CD8-positive, alpha-beta memory T cell (primary cell): ENCODE data around the gene SF3B3. TPM values are rescaled to one million over a fixed set of nuclear protein-coding genes. Genes with fewer than 3 reads are reported as not detected.

Experiments
- CTCF ChIA-PET: fragments of 350-600 bp; sonication (Branson Sonifier 250); formaldehyde crosslinking; loops from one replicate; lab custom pipeline; 2021; ENCODE audit warnings: antibody characterized with exemption; lab: Charles Lee
- POLR2A ChIA-PET: fragments of 350-600 bp; sonication (Branson Sonifier 250); formaldehyde crosslinking; loops from one replicate; lab custom pipeline; 2021; ENCODE audit warnings: antibody characterized with exemption; lab: Charles Lee
- DNase-seq, 5 donors: peaks; one replicate each; pipeline versions ENCODE4 v3.0.0 to v3.0.0-alpha.2; 2020 to 2022; ENCODE audit warnings: mixed read lengths in 1 of 5
- H3K27ac ChIP-seq: one replicate; pipeline ENCODE4 v1.7.0; 2013; ENCODE audit warnings: low read depth, mild to moderate bottlenecking, low read length, moderate library complexity
- H3K27me3 ChIP-seq: 2 replicates; pipeline ENCODE4 v1.7.0; 2013; ENCODE audit warnings: low read length, mild to moderate bottlenecking; ENCODE audit not compliant: insufficient read depth, poor library complexity, severe bottlenecking
- H3K36me3 ChIP-seq: 2 replicates; pipeline ENCODE4 v1.7.0; 2013; ENCODE audit warnings: mild to moderate bottlenecking, low read length, moderate library complexity; ENCODE audit not compliant: insufficient read depth
- H3K4me1 ChIP-seq: 2 replicates; pipeline ENCODE4 v1.7.0; 2013; ENCODE audit warnings: mild to moderate bottlenecking, low read length, moderate library complexity; ENCODE audit not compliant: insufficient read depth
- H3K4me3 ChIP-seq: 2 replicates; pipeline ENCODE4 v1.7.0; 2013; ENCODE audit warnings: mild to moderate bottlenecking, low read length
- H3K9me3 ChIP-seq: 2 replicates; pipeline ENCODE4 v1.7.0; 2013; ENCODE audit warnings: mild to moderate bottlenecking, low read length
- H3K27ac Mint-ChIP-seq, 8 donors: one replicate each; pipeline ENCODE4 v1.8.0; 2020 to 2021; ENCODE audit warnings: mixed read lengths in 8 of 8, mild to moderate bottlenecking in 6 of 8, inconsistent platforms in 3 of 8, moderate library complexity in 3 of 8
- H3K27me3 Mint-ChIP-seq, 2 donors: one replicate each; pipeline ENCODE4 v1.8.0; 2020 to 2021; ENCODE audit warnings: mixed read lengths in 2 of 2, mild to moderate bottlenecking in 1 of 2, moderate library complexity in 1 of 2
- H3K36me3 Mint-ChIP-seq, 3 donors: one replicate each; pipeline ENCODE4 v1.8.0; 2020 to 2021; ENCODE audit warnings: mixed read lengths in 3 of 3, inconsistent platforms in 1 of 3, mild to moderate bottlenecking in 1 of 3
- H3K4me1 Mint-ChIP-seq, 3 donors: one replicate each; pipeline ENCODE4 v1.8.0; 2020 to 2021; ENCODE audit warnings: mixed read lengths in 3 of 3, inconsistent platforms in 1 of 3, mild to moderate bottlenecking in 1 of 3
- H3K4me3 Mint-ChIP-seq, 7 donors: one replicate each; pipeline ENCODE4 v1.8.0; 2020 to 2021; ENCODE audit warnings: mixed read lengths in 7 of 7, mild to moderate bottlenecking in 6 of 7, moderate library complexity in 4 of 7, inconsistent platforms in 2 of 7
- H3K9me3 Mint-ChIP-seq, 5 donors: one replicate each; pipeline ENCODE4 v1.8.0; 2020 to 2022; ENCODE audit warnings: mixed read lengths in 5 of 5, mild to moderate bottlenecking in 3 of 5, moderate library complexity in 2 of 5, inconsistent platforms in 1 of 5
- polyA plus RNA-seq: library from polyadenylated mRNA; unstranded; fragments of 300-500 nt; fragmentation: Illumina TruSeq; gene quantifications from one replicate; pipeline ENCODE4 v1.2.3, GENCODE V29; 2021
- total RNA-seq, 2 experiments: library from RNA; stranded (reverse); gene quantifications; one replicate each; pipeline ENCODE4 v1.2.3, GENCODE V29; 2021

The SF3B3 gene
- total RNA-seq: 100 to 1,000 TPM; 605 to 642 TPM
- polyA plus RNA-seq: 134 TPM

GRCh38 chr16:70523743-70524398 lies at the start of gene SF3B3:
SF3B3 (plus strand) TSS chr16:70523816; CDS start chr16:70526657, 2,841 bp downstream.
- H3K27me3 Mint-ChIP-seq: no peaks in the 10 kb centered on the region
- peak in 4 of 5 donors; percentile 60 to 86 (median 74) for DNase-seq
- Histone ChIP-seq H3K27me3 (no peaks in the 10 kb centered on the region), H3K4me1 (peaks cover 55% of the 10 kb centered on the region), H3K36me3 (peaks cover 25% of the 10 kb centered on the region), H3K9me3 (no peaks in the 10 kb centered on the region), H3K27ac (peak within 1 kb of the TSS; percentile 99), H3K4me3 (peak within 1 kb of the TSS; percentile 100)
- peak within 1 kb of the TSS; percentile 94 to 99 (median 98) for H3K27ac Mint-ChIP-seq
- peak within 1 kb of the TSS; percentile 93 to 100 (median 98) for H3K4me3 Mint-ChIP-seq
- H3K36me3 Mint-ChIP-seq: peaks cover 3 to 56% (median 8%) of the 10 kb centered on the region in 3 donors
- no peaks in the 10 kb centered on the region for H3K9me3 Mint-ChIP-seq
- H3K4me1 Mint-ChIP-seq: peaks cover 59 to 71% (median 69%) of the 10 kb centered on the region in 3 donors
- POLR2A ChIA-PET: interaction anchor here (1.3 to 3.3 kb wide), 2 partner anchors 143 to 177 kb away, joined by 5 to 27 read pairs; partner anchors contain the start of gene DDX19A
- CTCF ChIA-PET: interaction anchor here (1.2 to 1.5 kb wide), 3 partner anchors 10 to 70 kb away, joined by 3 to 5 read pairs (median 4); partner anchors contain the start of gene FCSK

GRCh38 chr16:70474320-70475053 lies 49.1 kb upstream of the SF3B3 start:
- H3K36me3 ChIP-seq: no peaks in the 10 kb centered on the region
- H3K27me3 Mint-ChIP-seq: no peaks in the 10 kb centered on the region
- ChIA-PET CTCF (no interaction called here), POLR2A (interaction anchor here (0.5 kb wide), 2 partner anchors 202 to 211 kb away, joined by 3 to 4 read pairs; no protein-coding TSS in a partner anchor)
- DNase-seq: no peak
- H3K27ac Mint-ChIP-seq: no peak overlapping the region
- peaks cover 0 to 8% (median 1%) of the 10 kb centered on the region in 3 donors for H3K4me1 Mint-ChIP-seq
- H3K27me3 ChIP-seq: no peaks in the 10 kb centered on the region
- H3K4me1 ChIP-seq: no peaks in the 10 kb centered on the region
- no peak overlapping the region for H3K4me3 Mint-ChIP-seq
- no peaks in the 10 kb centered on the region for H3K9me3 Mint-ChIP-seq
- H3K36me3 Mint-ChIP-seq: peaks cover 0 to 43% (median 0%) of the 10 kb centered on the region in 3 donors
- no peak overlapping the region for H3K4me3 ChIP-seq
- H3K27ac ChIP-seq: no peak overlapping the region
- no peaks in the 10 kb centered on the region for H3K9me3 ChIP-seq

DNA sequence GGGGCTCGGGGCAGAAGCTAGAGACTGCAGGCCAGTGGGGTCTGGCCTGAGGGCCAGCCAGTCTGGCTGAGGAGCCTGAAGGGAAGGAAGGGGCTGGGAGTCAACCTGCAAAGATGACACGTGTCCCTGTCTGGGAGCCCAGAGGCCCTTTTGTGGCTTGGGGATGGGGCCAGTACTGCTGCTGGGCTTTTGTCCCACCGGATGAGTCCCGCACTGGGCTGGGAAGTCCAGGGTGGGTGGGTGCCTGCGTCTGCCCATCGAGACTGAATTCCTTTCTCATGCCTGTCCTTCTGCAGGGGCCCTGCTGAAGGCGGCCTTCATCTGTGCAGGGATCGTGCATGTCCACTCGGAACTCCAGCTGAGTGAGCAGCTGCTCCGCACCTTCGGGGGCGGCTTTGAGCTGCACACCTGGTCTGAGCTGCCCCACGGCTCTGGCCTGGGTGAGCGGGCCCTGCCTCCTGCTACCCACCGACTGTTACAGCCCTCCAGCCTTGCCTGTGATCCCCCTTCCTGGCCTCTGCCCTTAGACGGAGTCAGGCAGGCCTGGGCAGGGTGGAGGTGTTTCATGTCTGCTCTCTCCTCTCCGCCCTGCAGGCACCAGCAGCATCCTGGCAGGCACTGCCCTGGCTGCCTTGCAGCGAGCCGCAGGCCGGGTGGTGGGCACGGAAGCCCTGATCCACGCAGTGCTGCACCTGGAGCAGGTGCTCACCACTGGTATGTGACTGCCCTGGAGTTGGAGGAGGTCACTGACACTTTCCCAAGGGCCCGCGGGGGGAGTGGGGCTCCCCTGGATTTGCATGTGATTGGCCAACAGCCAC lies 48.4 kb upstream of the SF3B3 start:
- peaks cover 0 to 8% (median 1%) of the 10 kb centered on the region in 3 donors for H3K4me1 Mint-ChIP-seq
- H3K9me3 Mint-ChIP-seq: no peaks in the 10 kb centered on the region
- no peaks in the 10 kb centered on the region for H3K4me1 ChIP-seq
- H3K27me3 ChIP-seq: no peaks in the 10 kb centered on the region
- H3K36me3 Mint-ChIP-seq: peaks cover 0 to 47% (median 0%) of the 10 kb centered on the region in 3 donors
- no peaks in the 10 kb centered on the region for H3K36me3 ChIP-seq
- peak overlapping the region in 2 of 8 donors; percentile 29 to 46 for H3K27ac Mint-ChIP-seq
- ChIA-PET POLR2A (interaction anchor here (0.5 kb wide), 1 partner anchor 203 kb away, joined by 3 read pairs; no protein-coding TSS in a partner anchor), CTCF (no interaction called here)
- H3K27ac ChIP-seq: no peak overlapping the region
- H3K4me3 Mint-ChIP-seq: no peak overlapping the region
- no peaks in the 10 kb centered on the region for H3K9me3 ChIP-seq
- no peak overlapping the region for H3K4me3 ChIP-seq
- no peaks in the 10 kb centered on the region for H3K27me3 Mint-ChIP-seq
- DNase-seq: no peak

DNA sequence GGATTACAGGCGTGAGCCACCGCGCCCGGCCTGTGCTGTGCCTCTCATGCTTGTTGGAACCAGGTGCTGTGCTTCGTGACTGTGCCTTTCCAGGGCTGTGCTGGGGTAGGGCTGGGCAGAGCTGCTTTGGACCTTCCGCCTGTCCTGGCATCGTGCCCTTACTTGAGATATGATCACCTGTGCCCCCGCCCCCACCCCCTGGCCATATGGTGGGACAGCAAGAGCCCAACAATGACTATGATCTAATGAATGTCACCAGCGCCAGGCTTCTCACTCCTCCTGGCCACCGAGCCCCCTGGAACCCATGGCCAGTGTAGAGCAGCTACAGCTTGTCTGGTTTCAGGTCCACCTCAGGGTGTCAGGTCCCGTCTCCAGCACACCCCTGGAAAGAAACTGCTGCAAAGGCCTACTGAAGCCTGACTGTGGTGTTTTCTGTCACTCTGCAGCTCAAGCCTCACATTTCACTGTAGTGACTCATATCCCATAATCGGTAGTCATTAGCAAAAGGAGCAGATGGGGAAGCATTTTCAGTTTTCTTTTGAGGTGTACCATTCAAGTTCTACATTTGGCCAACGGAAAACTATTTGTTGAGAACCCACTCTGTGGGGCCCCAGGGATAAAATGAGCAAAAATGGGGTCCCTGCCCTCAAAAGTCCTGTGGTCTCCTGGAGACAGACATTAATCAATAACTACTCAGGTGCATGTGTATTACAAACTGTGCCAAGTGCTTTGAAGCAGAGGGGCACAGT lies 47.2 kb upstream of the SF3B3 start:
- Mint-ChIP-seq H3K4me1 (peaks cover 0 to 8% (median 1%) of the 10 kb centered on the region in 3 donors), H3K4me3 (no peak overlapping the region), H3K27ac (peak overlapping the region in 6 of 8 donors; percentile 21 to 81 (median 56)), H3K9me3 (no peaks in the 10 kb centered on the region), H3K36me3 (peaks cover 0 to 56% (median 0%) of the 10 kb centered on the region in 3 donors), H3K27me3 (no peaks in the 10 kb centered on the region)
- ChIA-PET POLR2A (no interaction called here), CTCF (no interaction called here)
- H3K27me3 ChIP-seq: no peaks in the 10 kb centered on the region
- H3K9me3 ChIP-seq: no peaks in the 10 kb centered on the region
- no peak for DNase-seq
- H3K4me3 ChIP-seq: no peak overlapping the region
- no peak overlapping the region for H3K27ac ChIP-seq
- H3K36me3 ChIP-seq: no peaks in the 10 kb centered on the region
- no peaks in the 10 kb centered on the region for H3K4me1 ChIP-seq

GRCh38 chr16:70478169-70478568 lies 45.4 kb upstream of the SF3B3 start:
- peaks cover 0 to 68% (median 0%) of the 10 kb centered on the region in 3 donors for H3K36me3 Mint-ChIP-seq
- Histone ChIP-seq H3K36me3 (no peaks in the 10 kb centered on the region), H3K27ac (no peak overlapping the region), H3K4me3 (no peak overlapping the region), H3K4me1 (no peaks in the 10 kb centered on the region), H3K27me3 (no peaks in the 10 kb centered on the region), H3K9me3 (no peaks in the 10 kb centered on the region)
- no peaks in the 10 kb centered on the region for H3K27me3 Mint-ChIP-seq
- POLR2A ChIA-PET: interaction anchor here (0.6 kb wide), 1 partner anchor 19 kb away, joined by 4 read pairs; no protein-coding TSS in a partner anchor
- CTCF ChIA-PET: interaction anchor here (1.6 kb wide), 1 partner anchor 67 kb away, joined by 3 read pairs; no protein-coding TSS in a partner anchor
- peak overlapping the region in 1 of 7 donors; percentile 23 for H3K4me3 Mint-ChIP-seq
- H3K4me1 Mint-ChIP-seq: peaks cover 0 to 8% (median 1%) of the 10 kb centered on the region in 3 donors
- H3K9me3 Mint-ChIP-seq: no peaks in the 10 kb centered on the region
- no peak for DNase-seq
- peak overlapping the region in 4 of 8 donors; percentile 70 to 93 (median 82) for H3K27ac Mint-ChIP-seq

DNA sequence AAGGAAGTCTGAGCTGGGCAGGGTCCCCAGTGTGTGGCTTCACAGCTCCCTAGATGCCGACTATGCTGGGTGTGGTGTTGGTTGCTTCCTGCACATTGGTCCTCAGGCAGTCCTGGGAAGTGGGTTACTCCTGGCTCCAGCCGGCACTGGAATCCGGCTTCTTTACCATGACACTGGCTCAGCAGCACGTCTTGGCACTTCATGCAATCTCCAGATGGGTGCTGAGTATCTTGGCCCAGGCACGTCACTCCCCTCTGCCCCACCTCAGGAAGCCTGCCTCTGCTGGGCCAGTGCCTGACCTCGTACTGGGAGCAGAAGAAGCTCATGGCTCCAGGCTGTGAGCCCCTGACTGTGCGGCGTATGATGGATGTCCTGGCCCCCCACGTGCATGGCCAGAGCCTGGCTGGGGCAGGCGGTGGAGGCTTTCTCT lies 44.7 kb upstream of the SF3B3 start:
- no peak for DNase-seq
- ChIA-PET CTCF (interaction anchor here (1.6 kb wide), 1 partner anchor 66 kb away, joined by 3 read pairs; no protein-coding TSS in a partner anchor), POLR2A (no interaction called here)
- H3K27ac ChIP-seq: no peak overlapping the region
- no peaks in the 10 kb centered on the region for H3K27me3 ChIP-seq
- H3K27me3 Mint-ChIP-seq: no peaks in the 10 kb centered on the region
- peak overlapping the region in 3 of 8 donors; percentile 6 to 54 (median 21) for H3K27ac Mint-ChIP-seq
- peaks cover 6% of the 10 kb centered on the region for H3K36me3 ChIP-seq
- no peaks in the 10 kb centered on the region for H3K9me3 Mint-ChIP-seq
- H3K36me3 Mint-ChIP-seq: peaks cover 0 to 68% (median 0%) of the 10 kb centered on the region in 3 donors
- H3K9me3 ChIP-seq: no peaks in the 10 kb centered on the region
- no peaks in the 10 kb centered on the region for H3K4me1 ChIP-seq
- peaks cover 0 to 8% (median 1%) of the 10 kb centered on the region in 3 donors for H3K4me1 Mint-ChIP-seq
- H3K4me3 Mint-ChIP-seq: no peak overlapping the region
- H3K4me3 ChIP-seq: no peak overlapping the region
